GM18861 (cell line): Measurements from ENCODE around the gene KIAA1549.
"Not testable (repeated sequence)": the region's sequence is repeated elsewhere in the genome, so short reads cannot be mapped to it uniquely, and the experiment has no call there.

Experiments used
- ATAC-seq: cut with Tn5 transposase; IDR thresholded peaks from one replicate; pipeline ENCODE4 v1.9.1; 2021; ENCODE audit not compliant: unreplicated experiment

The KIAA1549 gene

DNA sequence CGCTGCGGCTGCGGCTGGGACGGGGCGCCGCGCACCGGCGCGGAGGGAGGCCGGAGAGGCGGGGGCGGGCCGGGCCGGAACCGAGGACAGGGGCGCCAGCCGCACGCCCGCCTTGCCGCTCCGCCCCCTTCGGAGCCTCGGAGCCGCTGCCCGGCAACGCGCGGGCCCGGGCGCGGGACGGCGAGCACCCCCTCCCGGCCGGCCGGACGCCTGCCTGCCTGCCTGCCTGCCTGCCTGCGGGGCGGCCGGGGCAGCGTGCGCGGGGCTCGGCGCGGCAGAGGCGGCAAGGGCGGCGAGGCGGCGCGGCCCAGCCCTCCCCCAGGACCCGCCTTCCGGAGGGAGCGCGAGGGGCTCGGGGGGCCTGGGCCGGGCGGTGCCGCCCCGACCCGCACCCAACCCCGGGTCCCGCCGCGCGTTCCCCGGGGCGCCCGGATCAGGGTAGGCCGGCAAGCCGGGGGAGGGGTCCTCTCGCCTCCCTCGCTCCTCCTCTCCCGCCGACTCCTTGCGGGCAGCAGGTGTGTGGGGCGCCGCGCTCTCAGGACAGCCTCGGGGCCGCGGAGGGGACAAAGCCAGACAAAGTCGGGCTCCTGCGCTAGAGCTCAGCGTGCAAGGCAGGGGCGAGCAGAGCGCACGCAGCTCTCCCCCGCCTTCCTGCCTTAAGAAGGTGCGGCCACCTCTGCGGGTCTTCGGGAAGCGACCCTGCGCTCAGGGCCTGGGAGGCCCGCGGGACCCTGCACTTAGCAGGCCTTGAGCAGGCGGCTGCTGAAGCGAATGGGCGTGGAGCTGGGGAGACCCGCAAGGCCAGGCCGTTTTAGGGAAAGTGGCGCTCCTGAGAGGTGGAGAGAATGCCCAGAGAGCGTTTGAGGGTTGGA lies at the start of gene KIAA1549:
TSS of gene KIAA1549 (minus strand) at position 58 of the 872 bp plus-strand sequence. CDS start 120 bp downstream, outside the sequence.
- ATAC-seq, result peak; percentile 88

GRCh38 chr7:139029353-139029752 lies 48.2 kb upstream of the KIAA1549 start:
- no peak for ATAC-seq

DNA sequence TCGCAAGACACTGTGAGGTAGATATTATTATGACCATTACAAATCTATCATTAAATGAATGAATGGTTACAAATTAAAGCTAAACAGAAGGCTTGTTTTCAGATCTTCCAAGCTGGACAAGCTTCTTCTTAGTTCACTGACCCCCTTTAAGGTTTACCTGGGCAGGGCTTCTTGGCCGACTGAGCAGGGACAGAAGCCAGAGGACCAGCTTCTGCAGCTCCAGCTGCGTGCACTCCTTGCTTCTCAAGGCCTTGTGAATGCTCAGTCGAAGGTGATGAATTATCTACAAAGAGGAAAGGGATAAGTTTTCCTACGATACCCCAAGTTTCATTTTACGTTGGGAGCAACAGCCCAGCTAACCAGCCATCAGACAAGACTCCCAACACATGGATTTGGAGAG lies 45.4 kb upstream of the KIAA1549 start:
- ATAC-seq, result no peak

GRCh38 chr7:139025861-139026260 lies 44.7 kb upstream of the KIAA1549 start:
- not testable (repeated sequence) for ATAC-seq

DNA sequence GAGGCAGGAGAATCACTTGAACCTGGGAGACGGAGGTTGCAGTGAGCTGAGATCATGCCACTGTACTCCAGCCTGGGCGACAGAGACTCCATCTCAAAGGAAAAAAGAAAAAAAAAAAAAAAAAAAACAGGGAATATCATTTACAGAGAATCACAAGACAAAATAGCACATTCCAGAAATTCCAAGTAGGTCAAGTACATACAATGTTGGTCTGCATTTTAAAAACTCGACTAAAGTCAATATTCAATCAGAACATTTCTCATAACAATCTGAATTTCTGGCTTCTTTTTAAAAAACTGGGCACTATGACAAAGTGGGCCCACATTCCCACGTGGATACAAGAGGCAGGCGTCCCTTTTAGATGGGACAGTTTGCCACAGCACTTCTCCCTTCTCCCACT lies 41.9 kb upstream of the KIAA1549 start:
- ATAC-seq, result no peak

- ATAC-seq, result no peak
Observed at GRCh38 chr7:139022286-139022685, 41.1 kb upstream of the KIAA1549 start.

GRCh38 chr7:139018910-139019309 lies 37.7 kb upstream of the KIAA1549 start:
- no peak for ATAC-seq

- ATAC-seq, result peak; percentile 92
Observed at GRCh38 chr7:139016931-139017511, 35.8 kb upstream of the KIAA1549 start.

DNA sequence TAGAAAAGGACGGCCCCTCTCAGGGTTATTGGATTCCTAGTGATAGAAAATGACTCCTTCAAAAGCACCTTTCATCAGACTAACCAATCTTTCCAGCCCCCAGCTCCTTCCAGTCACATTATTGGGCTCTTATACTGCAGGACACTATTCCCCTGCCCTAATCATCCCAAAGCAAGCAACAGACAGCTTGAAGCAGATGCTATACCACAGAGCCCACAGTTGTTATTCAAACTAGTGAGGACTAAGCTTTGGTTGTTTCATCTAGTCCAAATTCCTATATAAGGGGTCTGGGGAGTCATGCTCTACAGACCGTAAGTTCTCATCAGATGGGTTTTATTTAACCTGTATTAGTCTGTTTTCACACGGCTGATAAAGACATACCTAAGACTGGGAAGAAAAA lies 30.2 kb upstream of the KIAA1549 start:
- ATAC-seq, result no peak

DNA sequence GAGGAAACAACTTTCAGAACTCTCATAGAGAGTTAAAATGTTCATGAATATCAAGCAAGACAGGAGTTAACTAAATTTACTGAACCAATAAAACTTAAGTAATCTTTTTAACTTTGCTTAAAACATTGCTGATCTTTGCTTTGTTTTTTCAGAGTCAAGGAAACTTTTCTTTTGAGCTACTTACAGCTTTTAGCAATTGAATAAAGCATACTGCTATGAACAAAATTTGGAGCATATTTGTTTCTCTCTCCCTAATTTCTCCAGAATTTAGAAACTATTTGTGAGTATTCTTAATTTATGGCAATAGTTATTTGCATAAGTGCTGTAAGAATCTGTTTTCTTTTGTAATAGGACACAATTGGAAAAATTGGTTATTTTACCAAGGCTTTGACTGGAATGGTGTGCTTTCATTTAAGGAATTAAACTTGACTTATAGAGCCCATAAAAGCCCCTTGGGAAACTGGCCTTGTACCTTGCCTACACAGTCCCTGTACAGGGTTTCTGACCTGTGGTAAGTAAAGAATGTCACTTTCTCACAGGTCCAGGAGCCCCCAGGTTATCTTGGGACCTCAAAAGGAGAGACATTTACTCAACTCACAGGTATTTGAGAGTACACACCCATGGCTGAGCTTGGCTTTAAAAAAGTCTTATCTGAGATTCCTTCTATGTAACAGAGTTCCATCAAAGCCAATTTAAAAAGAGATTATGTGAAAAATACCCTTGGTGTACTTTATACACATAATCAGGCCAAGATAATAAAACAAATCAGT lies 23.3 kb upstream of the KIAA1549 start:
- ATAC-seq, result no peak

DNA sequence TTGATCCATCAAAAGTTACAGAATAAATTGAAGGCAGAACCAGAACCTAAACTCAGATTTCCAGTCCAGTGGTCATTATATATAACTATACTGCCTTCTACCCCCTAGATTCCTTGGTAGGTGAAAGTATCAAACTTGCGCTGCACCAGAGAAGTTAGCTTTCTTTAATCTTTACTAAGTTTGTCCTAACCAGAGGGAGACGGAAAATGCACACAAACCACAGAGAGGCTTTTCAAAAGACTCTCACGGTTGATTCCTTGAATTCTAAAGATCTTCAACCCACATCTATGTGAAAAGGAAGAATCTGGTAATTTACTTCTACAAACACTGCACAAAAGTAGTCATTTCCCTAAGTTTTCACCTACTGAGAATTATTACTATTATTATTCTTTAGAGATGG lies 18.2 kb upstream of the KIAA1549 start:
- ATAC-seq, result no peak

- no peak for ATAC-seq
Observed at GRCh38 chr7:138992052-138992531, 10.9 kb upstream of the KIAA1549 start.

- ATAC-seq, result no peak
Observed at GRCh38 chr7:138987686-138988085, 6.5 kb upstream of the KIAA1549 start.

DNA sequence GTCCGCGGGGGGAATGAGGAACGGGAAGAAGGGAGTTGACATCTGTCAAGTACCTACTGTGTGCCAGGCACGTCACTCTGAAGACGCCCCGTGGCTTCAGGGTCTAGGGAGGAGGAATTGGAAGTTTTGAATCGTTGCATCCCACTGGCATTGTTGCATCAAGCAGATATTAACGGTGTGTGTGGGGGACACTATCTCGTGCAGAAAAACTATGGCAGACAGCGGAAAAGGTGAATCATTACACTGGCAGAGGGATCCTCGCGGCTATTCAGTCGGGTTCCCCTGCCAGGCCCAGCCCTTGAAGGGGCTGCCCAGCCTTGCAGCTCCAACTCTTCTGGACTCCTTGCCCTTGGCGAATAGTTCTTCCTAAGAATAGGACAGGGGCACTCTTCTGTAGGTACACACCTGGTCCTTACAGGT lies 1.0 kb upstream of the KIAA1549 start:
- ATAC-seq, result no peak

- ATAC-seq, result peak; percentile 25
Observed at GRCh38 chr7:138980563-138981291, 462 bp downstream of the KIAA1549 start.

DNA sequence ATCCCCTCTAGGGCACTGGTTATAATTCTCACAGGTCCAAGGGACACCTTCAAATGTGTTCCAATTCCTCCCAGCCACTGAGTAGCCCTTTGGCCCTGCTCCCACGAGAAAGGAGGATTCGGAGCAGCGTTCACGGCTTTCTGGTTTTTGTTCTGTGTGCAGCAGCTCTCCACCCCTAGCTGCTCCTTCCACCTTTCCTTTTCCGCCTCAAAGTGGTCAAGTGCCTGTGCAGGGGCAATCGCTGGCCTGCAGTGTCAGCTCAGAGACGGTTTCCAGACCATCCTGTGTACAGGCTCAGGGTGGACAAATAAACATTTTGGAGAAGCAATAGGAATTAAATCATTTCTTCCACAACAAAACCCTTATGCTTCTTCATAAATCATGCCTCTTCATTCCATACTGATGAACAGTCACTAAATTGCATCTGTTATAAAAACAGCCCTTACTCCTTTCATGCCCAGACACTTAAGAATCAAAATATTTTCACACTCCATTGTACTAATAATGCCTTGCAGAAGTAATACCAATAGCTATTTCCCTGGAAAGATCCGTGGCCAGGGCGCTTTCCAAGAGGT lies 1.1 kb downstream of the KIAA1549 start:
- ATAC-seq, result no peak

- ATAC-seq, result no peak
Observed at GRCh38 chr7:138979226-138979979, 1.8 kb downstream of the KIAA1549 start.

DNA sequence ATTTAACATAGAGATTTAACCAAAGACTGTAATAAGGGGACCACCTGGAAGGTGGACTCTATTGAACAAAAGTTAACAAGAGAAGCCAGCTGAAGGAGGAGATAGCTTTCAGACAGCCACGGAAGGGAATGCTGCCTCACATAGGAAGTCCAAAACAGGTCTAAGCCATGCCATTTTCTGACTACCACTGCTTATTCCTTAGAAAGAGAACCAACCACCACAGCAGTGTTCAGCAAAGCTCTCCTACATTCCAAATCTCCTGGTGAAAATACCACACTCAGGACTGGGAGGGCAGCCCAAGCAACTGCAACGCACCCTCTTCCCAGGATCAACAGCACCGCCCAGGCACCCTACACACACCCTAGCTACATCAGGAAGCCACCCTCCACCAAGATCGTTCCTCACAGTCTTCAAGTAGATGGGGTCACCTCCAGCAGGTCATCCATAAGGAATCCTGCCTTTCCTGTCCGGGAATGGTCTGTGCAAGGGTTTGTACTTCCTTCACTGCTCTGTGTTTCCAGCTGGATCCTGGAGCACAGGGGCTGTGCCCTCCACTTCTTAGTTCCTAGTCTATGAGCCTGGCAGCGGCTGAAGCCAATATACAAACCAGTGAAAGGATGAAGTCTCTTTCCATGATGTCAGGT lies 2.5 kb downstream of the KIAA1549 start:
- ATAC-seq, result no peak

GRCh38 chr7:138976161-138976560 lies 5.0 kb downstream of the KIAA1549 start:
- ATAC-seq, result not testable (repeated sequence)
